NCI-H128 (cell line): ENCODE results near the gene SLC6A15.

Source experiments
- DNase-seq: peaks from one replicate; lab custom pipeline; 2025; ENCODE audit not compliant: unreplicated experiment; lab: John Stamatoyannopoulos, UW

SLC6A15 gene

DNA sequence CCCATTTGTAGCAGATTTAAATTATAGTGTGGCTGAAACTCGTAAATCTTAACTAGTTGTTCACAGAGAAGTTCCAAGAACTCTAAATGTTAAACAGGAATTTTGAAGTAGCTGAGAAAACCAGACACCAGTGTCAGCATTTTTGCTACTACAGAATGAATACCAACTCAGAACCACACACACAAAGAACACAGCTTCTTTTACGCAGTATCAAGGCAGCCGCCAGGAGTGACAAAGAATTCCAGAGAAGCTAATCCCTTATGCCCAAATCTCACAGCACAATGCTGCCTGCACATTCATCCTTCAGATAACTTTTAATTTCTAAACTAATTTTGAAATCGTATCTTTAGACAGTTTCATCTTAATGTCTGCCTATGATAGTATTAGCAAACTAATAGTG lies 37.4 kb downstream of the SLC6A15 start:
- no peak for DNase-seq

DNA sequence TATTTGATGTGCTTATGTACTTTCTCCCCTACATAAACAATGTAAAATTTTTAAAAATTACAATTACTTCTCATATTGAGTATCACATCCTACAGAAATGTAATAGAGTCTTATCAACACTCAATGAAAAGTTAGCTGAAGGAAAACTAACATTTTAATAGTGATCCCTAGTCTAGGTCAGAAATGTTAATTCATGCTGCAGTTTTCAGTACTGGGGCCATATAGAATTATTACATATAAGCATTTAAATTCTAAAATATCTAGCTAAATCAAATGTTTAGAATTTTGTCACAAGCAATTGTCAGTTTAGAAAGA lies 37.8 kb downstream of the SLC6A15 start:
- no peak for DNase-seq

DNA sequence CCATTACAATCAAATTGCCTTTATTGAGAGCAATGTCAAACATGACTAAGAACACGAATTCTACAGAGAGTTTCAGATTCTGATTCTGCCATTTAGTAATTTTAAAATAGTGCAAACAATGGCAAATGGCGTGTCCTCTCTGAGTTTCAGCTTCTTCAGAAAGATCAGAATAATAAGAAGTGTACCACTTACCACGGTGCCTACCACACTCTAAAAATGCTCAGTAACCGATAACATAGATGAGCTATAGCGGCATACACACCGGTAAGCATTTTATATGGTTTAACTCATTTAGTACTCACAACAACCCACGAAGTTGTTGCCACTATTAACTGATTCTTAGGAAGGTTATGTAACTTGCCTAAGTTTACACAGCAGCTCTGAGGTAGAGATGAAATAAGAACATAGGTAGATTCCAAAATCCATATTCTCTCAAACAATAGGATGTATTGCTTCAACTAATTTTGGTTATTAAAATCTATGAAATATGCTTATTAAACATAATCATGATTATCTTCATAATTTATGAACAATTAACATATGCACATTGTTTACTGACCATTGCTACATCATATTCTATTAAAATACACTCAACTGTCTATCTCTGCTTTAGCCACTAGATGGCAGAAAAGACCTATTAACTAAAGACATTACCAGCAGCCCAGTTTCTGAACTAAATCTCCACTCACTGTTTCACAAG lies 38.3 kb downstream of the SLC6A15 start:
- peak; percentile 24 for DNase-seq

DNA sequence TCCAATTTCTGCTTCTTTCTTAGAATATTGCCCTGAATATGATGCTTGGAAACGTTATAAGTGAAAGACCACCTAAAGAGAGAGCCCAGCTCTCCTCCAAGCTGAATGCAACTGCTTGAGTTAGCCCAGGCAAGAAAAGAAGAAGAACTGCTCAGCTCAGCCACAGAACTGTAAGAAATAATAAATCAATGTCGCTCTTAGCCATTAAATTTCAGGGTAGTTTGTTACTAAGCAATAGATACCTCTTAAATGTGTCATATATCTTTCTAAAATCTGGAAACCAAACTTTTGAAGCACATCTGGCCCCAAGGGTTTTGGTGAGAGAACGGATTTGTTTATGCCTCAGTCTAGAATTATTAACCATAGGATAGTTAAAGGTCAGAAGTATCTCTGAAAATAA lies 50.4 kb downstream of the SLC6A15 start:
- no peak for DNase-seq

DNA sequence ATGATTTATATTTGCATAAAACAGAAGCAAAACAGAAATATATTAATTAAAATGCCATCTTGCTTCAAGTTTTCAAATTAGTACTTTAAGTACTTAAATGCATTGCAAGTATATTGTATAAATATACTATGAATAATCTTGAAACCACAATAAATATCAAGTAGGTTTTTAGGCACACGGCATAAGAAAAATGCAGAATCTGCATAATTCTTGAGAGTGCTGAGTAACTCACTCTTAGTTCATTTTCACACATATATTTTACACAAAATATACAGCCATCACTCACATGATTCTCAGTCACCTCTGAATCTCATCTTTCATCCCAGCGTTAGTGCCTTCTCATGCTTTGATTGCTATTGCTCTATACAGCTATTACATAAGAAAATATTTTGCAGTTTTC lies 51.9 kb downstream of the SLC6A15 start:
- DNase-seq = no peak

DNA sequence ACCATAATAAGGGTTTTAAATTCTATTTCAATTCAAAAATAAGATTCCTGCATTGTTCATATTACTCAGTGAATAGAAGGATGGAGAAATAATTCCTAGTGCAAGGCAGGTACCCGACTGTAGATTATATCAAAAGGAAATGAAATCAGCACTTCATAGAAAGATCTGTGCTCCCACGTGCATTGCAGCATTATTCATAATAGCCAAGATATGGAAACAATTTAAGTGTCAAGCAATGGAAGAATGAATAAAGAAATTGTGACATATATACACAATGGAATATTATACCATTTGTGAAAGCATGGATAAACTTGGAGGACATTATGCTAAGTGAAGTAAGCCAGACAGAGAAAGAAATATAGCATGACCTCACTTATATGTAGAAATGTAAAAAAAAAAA lies 53.8 kb downstream of the SLC6A15 start:
- DNase-seq = no peak

DNA sequence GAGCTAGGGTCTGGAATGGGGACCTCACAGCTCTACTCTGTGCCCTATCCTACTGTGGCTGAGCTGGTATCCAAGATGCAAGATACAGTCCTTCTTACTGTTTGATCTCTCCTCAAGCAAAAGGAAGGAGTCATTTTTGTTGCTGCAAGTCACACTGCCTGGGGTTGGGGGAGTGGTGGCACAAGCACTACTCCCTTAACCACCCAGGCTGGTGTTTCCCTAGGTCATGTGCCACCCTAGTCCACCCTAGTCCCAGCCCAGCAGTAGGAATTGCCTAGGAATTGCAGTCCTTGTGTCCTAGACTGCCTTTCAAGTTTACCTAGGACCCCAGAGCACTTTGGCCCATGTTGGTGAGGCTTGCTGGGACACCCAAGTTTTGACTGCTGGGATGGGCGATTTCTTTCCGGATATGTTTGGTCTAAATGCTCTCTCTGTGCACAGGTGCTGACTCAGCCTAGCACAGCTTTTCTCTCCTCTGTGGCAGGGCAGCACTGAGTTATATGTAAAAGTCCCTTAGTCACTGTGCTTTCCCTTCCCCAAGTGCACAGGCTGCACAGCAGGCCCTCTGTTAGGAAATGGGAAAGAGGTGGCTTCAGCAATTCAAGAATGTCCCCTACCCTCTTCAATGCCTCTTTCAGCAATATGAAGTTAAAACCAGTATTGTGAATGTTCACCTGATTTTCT lies 54.9 kb downstream of the SLC6A15 start:
- no peak for DNase-seq

DNA sequence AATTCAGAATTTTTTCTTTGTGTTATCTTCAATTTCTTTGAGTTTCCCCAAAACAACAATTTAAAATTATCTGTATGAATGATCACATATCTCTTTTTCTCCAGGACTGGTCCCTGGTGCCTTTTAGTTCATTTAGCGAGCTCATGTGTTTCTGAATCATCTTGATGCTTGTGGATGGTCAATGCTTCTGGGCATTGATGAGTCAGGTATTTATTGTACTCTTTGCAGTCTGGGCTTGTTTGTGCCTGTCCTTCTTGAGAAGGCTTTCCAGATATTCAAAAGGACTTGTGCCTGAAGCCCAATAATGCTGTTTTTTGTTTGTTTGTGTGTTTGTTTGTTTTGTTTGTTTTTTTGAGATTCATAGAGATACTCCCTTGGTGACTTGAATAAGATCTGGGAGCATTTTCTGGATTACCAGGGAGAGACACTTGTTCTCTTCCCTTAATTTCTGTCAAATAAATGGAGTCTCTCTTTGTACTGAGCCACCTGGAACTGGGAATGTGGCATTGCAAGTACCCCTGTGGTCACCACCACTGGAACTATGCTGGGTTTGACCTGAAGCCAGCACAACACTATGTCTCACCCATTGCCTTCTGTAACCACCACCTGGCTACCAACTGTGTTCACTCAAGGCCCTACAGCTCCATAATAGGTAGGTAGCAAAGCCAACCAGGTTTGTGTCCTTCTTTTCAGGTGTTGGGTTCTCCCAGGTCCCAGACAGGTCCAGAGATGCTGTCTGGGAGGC lies 56.3 kb downstream of the SLC6A15 start:
- DNase-seq = no peak

DNA sequence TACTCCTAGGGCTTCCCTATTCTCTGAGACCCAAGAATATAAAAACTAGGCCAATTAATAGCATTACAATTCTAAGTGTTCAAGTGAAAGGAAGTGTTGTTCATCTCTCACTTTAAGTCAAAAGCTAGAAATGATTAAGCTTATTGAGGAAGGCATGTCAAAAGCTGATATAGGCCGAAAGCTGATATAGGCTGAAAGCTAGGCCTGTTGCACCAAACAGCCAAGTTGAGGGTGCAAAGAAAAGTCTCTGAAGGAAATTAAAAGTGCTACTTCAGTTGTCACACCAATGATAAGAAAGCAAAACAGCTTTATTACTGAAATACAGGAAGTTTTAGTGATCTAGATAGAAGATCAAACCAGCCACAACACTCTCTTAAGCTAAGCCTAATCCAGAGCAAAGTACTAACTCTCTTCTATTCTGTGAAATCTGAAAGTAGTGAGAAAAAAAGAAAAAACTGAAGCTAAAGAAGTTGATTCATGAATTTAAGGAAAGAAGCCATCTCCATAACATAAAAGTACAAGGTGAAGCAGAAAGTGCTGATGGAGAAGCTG lies 68.9 kb downstream of the SLC6A15 start:
- DNase-seq = no peak

DNA sequence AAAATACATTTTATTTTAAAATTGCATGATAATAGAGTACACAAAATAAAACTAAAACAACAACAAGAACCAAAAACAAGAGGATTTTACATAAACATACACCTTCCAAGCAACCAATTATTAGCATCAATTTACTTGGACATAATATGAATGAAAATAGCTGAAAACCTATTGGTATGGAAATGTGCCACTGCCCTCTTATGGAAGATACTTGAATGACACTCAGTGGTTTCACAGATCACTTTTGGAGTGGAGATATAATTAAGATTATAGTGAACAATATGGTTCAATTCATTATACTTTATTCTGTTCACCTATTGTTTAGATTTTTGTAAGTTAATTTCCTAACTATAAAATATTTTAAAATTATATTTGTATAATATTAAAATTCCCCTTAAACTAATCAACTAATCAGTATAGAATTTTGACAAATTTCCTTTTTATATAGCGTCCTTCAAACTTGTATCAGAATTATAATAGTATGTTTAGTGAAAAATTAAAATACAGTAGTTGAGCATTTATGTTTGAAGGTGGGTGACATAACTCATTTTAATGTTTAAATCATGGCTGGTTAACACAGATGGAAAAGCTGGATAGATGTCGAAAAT lies 70.1 kb downstream of the SLC6A15 start:
- DNase-seq = peak; percentile 34

DNA sequence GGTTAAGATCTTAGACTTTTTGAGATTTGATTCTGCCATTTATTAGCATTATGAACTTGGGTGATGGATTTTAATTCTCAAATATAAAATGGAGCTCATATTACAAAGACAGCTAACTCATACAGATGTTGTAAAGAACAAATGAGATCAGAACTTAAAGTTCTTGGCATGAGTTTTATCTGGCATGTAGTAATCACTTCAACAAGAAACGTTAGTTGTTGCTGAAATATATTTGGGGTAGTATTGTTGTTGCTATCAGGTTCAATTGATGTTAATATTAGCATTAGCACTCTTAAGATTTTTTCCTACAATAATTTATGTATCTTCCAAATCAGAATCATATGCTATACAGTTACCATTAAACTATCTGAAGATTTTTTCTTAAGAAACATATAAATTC lies 71.0 kb downstream of the SLC6A15 start:
- DNase-seq = no peak

DNA sequence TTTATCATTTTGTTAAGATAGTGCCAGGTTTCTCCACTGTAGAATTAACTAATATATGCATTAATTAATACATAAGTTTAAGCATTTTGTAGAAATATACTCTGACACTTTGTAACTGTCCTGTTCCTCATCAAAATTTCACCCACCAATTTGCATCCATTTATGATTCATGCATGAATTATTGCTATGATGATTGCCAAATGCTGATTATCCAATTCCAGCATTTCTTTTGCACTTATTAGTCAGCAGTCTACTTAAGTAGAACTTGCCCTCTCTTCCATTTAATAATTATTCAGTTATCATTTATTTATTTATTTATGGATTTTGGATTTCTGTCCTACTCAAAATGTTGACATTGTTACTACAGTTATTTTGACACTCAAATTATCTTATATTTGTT lies 72.2 kb downstream of the SLC6A15 start:
- no peak for DNase-seq

DNA sequence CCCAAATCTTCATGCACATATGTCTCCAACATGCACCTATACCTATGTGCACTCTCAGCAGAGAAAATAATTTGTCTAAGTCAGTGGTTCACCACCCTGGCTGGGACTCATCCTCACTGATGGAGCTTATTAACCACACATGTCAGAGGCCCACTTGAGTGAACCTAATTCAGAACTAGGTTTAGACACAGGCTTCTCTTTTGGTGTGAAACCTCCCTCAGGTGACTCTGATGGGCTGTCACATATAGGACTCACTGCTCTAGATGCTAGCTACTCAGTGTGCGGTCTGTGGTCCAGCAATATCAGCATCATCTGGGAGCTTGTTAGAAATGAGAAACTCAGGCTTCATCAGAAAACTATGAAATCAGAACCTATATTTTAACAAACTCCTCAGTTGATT lies 85.7 kb downstream of the SLC6A15 start:
- DNase-seq = no peak

DNA sequence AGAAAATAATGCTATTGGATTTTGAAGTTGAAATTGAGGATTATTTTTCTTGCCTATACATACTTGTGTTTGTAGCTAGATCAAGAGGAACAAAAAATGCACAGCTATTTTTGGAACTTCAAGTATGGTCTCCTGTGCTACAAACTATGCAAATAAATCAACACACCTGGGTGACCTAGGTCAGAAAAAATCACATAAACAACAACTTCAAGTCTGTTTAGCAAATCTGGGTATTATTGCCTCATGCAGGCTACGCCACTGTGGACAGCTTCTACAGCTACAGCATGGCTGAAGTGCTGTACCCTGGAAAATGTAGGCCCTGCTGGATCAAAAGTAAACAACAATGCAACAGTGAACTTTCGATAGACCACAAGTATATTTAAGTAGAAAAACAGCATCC lies 87.5 kb downstream of the SLC6A15 start:
- no peak for DNase-seq

DNA sequence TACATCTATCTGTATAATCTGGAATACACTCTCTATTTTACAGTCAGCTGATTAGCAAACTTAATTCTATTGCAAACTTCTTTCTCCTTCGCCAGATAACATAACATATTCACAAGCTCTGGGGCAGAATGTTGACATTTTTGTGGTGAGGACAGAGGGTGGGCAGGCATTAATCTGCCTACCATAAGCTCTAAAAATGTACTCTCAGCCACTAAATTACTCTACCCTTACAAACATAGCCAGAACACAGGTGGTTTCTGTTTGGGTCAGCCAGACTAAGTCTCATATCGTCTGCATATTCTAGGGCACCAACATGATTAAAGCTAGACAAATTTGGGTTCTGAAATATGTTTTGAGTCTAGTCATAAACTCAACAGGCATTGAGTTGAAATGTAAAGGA lies 90.1 kb downstream of the SLC6A15 start:
- DNase-seq = no peak

DNA sequence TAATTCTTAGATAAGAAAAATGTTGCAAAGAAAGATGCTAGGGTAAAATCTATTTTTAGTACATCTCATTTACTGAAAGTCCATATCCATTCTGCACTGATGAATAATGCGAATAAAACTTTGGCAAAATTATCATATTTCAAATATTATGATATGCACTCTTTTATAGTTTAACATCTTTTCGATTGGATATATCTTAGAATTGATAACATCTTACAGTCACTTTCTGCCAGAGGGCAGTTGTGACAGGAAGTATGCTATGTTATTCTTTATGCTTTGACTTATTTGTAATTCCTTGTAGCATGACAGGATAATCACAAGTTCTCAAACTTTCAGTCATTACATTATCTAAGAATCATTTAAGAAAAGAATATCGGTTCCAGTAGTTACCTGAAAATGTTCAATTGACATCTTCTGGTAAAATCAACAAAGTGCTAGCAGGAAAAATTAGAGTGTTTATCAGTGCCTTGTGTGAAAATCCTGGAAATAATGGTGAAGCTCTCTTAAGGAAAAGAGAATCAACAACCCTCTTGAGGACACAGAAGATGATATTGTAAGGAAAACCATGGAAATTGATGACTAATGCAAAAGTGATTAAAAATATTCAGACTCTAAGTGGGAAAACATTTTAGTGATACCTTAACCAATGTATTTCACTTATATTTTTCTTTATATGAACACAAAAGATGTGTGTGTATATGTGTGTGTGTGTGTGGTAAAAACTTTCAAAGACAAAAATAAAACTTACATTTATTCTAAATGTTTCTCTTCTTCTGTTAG lies 95.5 kb downstream of the SLC6A15 start:
- no peak for DNase-seq

DNA sequence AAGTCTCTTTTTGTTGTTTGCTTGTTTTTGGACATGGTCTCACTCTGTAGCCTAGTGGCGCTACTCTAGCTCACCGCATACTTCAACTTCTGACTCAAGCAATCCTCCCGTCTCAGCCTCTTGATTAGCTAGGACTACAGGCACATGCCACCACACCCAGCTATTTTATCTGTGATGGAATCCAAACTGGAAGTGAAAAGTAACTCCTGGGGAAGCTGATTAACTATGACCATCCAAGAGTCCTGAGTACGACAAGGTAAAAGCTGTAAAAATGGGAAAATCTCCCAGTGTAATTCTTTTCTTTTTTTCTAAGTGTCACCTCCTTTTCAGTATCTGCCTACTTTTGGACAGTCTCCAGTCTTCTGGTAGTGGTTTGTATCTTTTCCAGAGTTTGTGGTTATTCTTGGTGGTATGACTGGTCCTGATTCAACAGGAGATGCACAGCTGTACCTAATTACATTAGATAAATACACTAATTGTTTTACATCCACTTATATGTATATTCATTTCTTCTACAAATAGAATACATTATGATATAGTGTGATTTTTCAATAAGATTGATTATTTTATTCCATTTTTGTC lies 97.8 kb downstream of the SLC6A15 start:
- DNase-seq = no peak

DNA sequence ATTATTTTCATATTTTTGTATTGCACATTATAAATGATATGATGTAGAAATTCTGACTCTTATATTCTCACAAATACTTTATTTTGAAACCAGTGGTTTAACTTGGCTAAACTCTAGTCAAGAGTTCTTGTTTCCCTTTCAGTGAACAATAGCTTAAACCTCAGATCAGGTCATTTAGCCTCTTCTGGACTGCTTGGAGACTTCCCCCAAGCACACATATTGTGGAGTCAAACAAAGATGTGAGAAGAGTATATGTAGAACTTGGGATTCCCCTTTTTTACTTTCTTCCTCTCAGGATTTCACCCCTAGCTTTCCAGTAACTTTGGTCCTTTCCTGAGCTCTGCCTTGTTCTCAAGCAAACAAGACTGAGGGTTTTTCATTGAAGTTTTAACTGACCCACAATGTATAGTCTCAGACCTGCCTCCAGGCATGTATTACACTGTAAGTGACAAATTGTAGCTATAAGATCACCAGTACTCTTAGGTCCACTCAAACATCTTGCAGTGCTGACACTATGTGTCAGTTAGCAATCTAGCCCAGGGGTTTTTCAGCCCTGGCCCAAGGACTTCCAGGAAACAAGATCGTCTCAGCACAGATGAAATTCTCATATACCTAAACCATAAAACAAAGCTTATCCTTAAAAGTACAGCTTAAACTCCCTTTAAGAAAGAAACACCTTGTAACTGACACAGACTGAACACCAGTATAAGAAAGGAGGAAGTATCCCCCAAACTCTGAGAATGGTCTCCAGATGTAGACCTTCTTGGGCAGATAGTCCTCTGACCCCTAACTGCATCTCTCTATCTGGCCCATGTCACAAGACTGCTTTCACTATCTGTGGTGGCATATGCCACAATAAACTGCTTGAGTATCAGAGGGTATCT lies 98.6 kb downstream of the SLC6A15 start:
- no peak for DNase-seq

DNA sequence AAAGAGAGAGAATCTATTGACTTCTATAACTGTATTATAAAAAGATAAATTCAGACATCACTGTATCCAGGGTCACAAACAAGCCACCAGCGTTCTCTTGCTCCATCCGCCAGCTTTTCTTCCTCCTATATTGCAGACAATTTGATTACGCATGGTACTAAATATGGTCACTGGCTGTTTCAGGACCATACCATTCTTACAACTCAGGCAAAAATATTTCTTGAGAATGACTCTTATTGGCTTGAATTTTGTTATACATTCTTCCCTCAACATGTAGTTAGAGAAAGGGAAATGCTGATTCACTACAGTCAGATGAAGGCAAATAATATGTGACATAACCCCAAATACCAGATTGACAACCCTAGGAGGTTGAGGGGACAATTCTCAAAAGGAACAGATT lies 101.3 kb downstream of the SLC6A15 start:
- DNase-seq = no peak

DNA sequence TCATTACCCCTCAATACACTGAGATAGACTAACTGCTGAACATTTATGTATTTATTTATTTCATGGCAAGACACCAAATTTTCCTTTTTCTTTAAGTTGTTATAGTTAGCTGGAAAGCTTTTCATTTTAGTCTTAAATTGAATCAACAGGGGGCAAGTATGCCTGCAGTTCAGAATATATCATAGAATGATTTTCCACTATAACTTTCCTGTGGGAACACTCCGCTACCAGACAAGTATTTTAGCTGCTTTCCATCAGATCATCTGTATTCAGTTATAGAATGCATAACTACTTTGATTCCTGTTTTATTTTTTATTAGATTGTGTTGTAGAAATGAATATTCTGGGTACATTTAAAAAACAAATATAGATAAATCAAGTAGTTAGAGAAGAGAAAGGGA lies 102.0 kb downstream of the SLC6A15 start:
- no peak for DNase-seq
